Measurements from ENCODE around the gene MCRIP1. TPM values are rescaled to one million over a fixed set of nuclear protein-coding genes. Genes with fewer than 3 reads are reported as not detected.

MCRIP1 gene
- total and polyA plus RNA-seq, 2 of the 13 experiments (the other 11 are each of a cell fraction or from before 2014, with no cell fraction given), result 79.7 to 84.9 TPM

DNA sequence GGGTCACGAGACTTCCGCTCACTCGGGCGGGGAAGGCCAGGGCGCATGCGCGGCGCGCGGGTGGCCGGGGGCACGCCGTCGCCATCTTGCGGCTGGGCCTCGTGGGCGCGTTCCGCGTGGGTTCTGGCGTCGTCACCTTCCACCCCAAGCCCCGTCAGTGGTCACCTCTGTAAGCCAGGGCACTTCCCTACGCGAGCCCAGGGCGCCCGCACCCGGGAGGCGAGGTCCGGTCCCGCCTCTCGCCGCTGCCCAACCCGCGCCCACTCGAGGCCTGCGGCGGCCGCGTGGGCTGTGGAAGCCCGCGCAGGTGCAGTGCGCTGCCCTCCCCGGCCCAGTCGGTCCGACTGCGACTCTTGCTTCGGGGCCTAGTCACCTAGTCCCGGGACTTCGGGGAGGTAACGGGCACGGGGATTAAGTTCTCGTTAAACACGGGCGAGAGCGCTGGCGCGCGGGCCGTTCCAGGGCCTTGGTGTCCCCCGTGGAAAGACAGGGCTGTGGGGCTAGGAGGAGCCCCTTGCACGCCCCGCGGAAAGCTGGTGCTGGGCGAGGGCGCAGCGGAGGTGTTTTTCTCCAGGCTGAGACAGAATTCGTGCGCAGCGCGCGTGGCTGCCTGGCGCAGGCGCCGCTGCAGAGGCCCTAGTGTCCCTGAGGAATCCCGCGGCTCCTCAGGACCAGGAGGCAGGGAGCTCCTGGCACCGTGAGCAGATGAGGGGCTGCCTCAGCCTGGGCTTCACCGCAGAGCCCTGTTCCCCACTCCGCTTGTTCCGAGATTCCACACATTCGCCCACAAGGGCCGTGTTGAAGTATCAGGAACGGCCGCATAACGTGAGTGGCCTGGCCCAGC lies 38.5 kb upstream of the MCRIP1 start (continued):
- TF ChIP-seq SALL1 (CRISPR knock-in tag; IDR thresholded peaks at IDR 0.05), result peak; percentile 97
- TF ChIP-seq HOXA7 (CRISPR knock-in tag; IDR thresholded peaks at IDR 0.05), result peak; percentile 89
- no peak for TF ChIP-seq TCF7 (IDR thresholded peaks at IDR 0.05; ENCODE audit: low read depth)
- TF ChIP-seq REPIN1 (CRISPR knock-in tag; IDR thresholded peaks at IDR 0.05; ENCODE audit: borderline replicate concordance, low read depth), result peak; percentile 94
- TF ChIP-seq, protein P1, sequence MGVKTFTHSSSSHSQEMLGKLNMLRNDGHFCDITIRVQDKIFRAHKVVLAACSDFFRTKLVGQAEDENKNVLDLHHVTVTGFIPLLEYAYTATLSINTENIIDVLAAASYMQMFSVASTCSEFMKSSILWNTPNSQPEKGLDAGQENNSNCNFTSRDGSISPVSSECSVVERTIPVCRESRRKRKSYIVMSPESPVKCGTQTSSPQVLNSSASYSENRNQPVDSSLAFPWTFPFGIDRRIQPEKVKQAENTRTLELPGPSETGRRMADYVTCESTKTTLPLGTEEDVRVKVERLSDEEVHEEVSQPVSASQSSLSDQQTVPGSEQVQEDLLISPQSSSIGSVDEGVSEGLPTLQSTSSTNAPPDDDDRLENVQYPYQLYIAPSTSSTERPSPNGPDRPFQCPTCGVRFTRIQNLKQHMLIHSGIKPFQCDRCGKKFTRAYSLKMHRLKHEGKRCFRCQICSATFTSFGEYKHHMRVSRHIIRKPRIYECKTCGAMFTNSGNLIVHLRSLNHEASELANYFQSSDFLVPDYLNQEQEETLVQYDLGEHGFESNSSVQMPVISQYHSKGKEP (CRISPR knock-in tag; IDR thresholded peaks at IDR 0.05), result peak; percentile 92
- TF ChIP-seq, protein P2, sequence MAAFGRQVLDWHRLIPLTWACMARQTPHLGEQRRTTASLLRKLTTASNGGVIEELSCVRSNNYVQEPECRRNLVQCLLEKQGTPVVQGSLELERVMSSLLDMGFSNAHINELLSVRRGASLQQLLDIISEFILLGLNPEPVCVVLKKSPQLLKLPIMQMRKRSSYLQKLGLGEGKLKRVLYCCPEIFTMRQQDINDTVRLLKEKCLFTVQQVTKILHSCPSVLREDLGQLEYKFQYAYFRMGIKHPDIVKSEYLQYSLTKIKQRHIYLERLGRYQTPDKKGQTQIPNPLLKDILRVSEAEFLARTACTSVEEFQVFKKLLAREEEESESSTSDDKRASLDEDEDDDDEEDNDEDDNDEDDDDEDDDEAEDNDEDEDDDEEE (CRISPR knock-in tag; IDR thresholded peaks at IDR 0.05), result peak; percentile 94
- TF ChIP-seq MBNL3 (CRISPR knock-in tag; conservative IDR thresholded peaks at IDR 0.05), result no peak; the same call in 1 of the 2 replicates
- TF ChIP-seq, protein P3, sequence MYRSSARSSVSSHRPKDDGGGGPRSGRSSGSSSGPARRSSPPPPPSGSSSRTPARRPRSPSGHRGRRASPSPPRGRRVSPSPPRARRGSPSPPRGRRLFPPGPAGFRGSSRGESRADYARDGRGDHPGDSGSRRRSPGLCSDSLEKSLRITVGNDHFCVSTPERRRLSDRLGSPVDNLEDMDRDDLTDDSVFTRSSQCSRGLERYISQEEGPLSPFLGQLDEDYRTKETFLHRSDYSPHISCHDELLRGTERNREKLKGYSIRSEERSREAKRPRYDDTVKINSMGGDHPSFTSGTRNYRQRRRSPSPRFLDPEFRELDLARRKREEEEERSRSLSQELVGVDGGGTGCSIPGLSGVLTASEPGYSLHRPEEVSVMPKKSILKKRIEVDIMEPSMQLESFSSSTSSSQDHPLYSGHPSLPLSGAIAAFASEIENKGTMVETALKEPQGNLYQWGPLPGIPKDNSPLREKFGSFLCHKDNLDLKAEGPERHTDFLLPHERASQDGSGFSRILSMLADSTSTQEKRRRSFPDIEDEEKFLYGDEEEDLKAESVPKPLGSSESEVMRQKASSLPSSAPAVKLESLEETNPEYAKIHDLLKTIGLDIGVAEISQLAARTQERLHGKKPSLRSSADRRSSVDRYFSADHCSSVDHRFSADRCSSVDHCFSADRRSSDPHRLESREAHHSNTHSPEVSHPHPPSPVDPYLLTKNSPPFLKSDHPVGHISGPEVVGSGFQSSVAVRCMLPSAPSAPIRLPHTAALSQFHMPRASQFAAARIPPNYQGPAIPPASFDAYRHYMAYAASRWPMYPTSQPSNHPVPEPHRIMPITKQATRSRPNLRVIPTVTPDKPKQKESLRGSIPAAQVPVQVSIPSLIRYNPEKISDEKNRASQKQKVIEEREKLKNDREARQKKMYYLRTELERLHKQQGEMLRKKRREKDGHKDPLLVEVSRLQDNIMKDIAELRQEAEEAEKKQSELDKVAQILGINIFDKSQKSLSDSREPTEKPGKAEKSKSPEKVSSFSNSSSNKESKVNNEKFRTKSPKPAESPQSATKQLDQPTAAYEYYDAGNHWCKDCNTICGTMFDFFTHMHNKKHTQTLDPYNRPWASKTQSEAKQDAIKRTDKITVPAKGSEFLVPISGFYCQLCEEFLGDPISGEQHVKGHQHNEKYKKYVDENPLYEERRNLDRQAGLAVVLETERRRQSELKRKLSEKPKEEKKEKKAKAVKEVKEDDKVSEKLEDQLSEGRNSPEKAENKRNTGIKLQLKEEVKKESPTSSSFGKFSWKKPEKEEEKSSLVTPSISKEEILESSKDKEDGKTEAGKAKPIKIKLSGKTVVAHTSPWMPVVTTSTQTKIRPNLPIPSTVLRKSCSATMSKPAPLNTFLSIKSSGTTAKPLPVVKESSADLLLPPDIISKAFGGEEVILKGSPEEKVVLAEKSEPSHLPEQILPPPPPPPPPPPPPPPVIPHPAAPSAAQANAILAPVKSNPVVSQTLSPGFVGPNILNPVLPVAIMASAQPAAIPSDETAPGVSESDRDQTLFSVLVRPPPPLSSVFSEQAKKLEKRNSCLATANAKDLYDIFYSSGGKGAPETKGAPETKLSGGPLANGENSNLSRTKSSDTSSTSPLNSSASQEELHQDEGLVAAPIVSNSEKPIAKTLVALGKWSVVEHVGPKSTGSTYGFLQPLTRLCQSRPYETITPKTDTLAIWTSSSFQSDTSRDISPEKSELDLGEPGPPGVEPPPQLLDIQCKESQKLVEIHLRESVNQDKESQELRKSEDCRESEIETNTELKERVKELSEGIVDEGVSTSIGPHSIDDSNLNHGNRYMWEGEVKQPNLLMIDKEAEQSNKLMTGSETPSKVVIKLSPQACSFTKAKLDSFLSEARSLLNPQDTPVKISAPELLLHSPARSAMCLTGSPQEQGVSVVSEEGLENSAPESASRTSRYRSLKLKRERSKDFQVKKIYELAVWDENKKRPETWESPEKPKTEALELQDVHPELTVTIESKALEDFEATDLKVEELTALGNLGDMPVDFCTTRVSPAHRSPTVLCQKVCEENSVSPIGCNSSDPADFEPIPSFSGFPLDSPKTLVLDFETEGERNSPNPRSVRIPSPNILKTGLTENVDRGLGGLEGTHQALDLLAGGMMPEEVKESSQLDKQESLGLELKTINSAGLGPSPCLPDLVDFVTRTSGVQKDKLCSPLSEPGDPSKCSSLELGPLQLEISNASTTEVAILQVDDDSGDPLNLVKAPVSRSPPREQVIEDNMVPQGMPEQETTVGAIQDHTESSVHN (CRISPR knock-in tag; IDR thresholded peaks at IDR 0.05), result peak; percentile 94
- TF ChIP-seq TARDBP (CRISPR knock-in tag; IDR thresholded peaks at IDR 0.05), result peak; percentile 70
- TF ChIP-seq ZSCAN21 (CRISPR knock-in tag; IDR thresholded peaks at IDR 0.05; ENCODE audit: borderline replicate concordance), result peak; percentile 98
- TF ChIP-seq, protein P4, sequence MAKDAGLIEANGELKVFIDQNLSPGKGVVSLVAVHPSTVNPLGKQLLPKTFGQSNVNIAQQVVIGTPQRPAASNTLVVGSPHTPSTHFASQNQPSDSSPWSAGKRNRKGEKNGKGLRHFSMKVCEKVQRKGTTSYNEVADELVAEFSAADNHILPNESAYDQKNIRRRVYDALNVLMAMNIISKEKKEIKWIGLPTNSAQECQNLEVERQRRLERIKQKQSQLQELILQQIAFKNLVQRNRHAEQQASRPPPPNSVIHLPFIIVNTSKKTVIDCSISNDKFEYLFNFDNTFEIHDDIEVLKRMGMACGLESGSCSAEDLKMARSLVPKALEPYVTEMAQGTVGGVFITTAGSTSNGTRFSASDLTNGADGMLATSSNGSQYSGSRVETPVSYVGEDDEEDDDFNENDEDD (CRISPR knock-in tag; IDR thresholded peaks at IDR 0.05; ENCODE audit: borderline replicate concordance), result peak; percentile 96
- TF ChIP-seq PTBP1 (IDR thresholded peaks at IDR 0.05; ENCODE audit: low read depth, low read length, poor library complexity, severe bottlenecking), result no peak
- peak; percentile 47 for TF ChIP-seq JARID2 (CRISPR knock-in tag; IDR thresholded peaks at IDR 0.05; ENCODE audit: insufficient replicate concordance)
- TF ChIP-seq SYNCRIP (IDR thresholded peaks at IDR 0.05; ENCODE audit: insufficient read depth, low read depth, low read length), result no peak
- TF ChIP-seq ZFYVE20 (CRISPR knock-in tag; IDR thresholded peaks at IDR 0.05; ENCODE audit: borderline replicate concordance, low read depth), result peak; percentile 68; the same call in 1 of the 2 replicates
- TF ChIP-seq ZBTB3 (CRISPR knock-in tag; IDR thresholded peaks at IDR 0.05; ENCODE audit: borderline replicate concordance, low read depth), result no peak
